K562 (cell line): ENCODE data around the gene SH3GLB2. TPM values are rescaled to one million over a fixed set of nuclear protein-coding genes. Genes with fewer than 3 reads are reported as not detected.

Experiments
- CBX5 ChIP-seq: IDR thresholded peaks from 2 replicates; pipeline ENCODE4 v1.6.1; 2014; ENCODE audit warnings: low read depth, borderline replicate concordance
- CEBPG ChIP-seq, 3 experiments: fragments of 200-800 bp in 1 of 3; sonication (Bioruptor generic) in 1 of 3; sonication (generic) in 1 of 3; formaldehyde crosslinking in 1 of 3; IDR thresholded peaks in 2 of 3; conservative IDR thresholded peaks in 1 of 3; 2 replicates each; pipeline versions ENCODE4 v1.6.1 to v1.8.0; 2016 to 2022; ENCODE audit warnings: missing compliant biosample characterization in 2 of 3, missing genetic modification characterization in 2 of 3, mild to moderate bottlenecking in 1 of 3, missing genetic modification reagents in 1 of 3
- HINFP ChIP-seq: fragments of 450-650 bp; conservative IDR thresholded peaks from 2 replicates; pipeline ENCODE4 v1.6.1; 2016; ENCODE audit warnings: missing genetic modification characterization, low read depth, mild to moderate bottlenecking, control low read depth, missing compliant biosample characterization
- MAX ChIP-seq: sonication (generic); formaldehyde crosslinking; IDR thresholded peaks from 2 replicates; pipeline ENCODE4 v1.9.0; 2022; ENCODE audit warnings: mild to moderate bottlenecking, missing genetic modification reagents
- NCOR1 ChIP-seq: fragments of 450-650 bp; IDR thresholded peaks from 2 replicates; pipeline ENCODE4 v1.6.1; 2016; ENCODE audit warnings: mild to moderate bottlenecking, moderate library complexity
- PATZ1 ChIP-seq: fragments of 250-450 bp; sonication (Bioruptor Pico); IDR thresholded peaks from 2 replicates; pipeline ENCODE4 v1.5.0; 2020; ENCODE audit warnings: mild to moderate bottlenecking, borderline replicate concordance
- PYGO2 ChIP-seq: fragments of 450-650 bp; IDR thresholded peaks from 2 replicates; pipeline ENCODE4 v1.6.1; 2016; ENCODE audit warnings: mild to moderate bottlenecking, missing genetic modification characterization, moderate library complexity, missing compliant biosample characterization
- RBBP5 ChIP-seq: fragments of 200-600 bp; sonication (generic); IDR thresholded peaks from 2 replicates; pipeline ENCODE4 v1.6.1; 2012; ENCODE audit warnings: borderline replicate concordance, mild to moderate bottlenecking, low read length, control low read depth, inconsistent platforms; ENCODE audit not compliant: insufficient read depth, poor library complexity, severe bottlenecking
- RBM22 ChIP-seq: fragments of 200-400 bp; formaldehyde crosslinking; IDR thresholded peaks from 2 replicates; pipeline ENCODE4 v1.6.1; 2018; ENCODE audit warnings: low read length, low read depth; ENCODE audit not compliant: poor library complexity, severe bottlenecking
- SMAD3 ChIP-seq: fragments of 450-650 bp; formaldehyde crosslinking; conservative IDR thresholded peaks from 2 replicates; pipeline ENCODE4 v1.4.0; 2020; ENCODE audit warnings: mild to moderate bottlenecking
- SP2 ChIP-seq: IDR thresholded peaks from 2 replicates; pipeline ENCODE4 v1.6.1; 2011; ENCODE audit warnings: mild to moderate bottlenecking, low read depth, low read length, moderate library complexity; ENCODE audit not compliant: poor library complexity, severe bottlenecking; ENCODE audit errors: extremely low read depth
- ZFP36 ChIP-seq: fragments of 150-350 bp; IDR thresholded peaks from 2 replicates; pipeline ENCODE4 v1.6.1; 2018; ENCODE audit warnings: low read length, low read depth; ENCODE audit not compliant: partially characterized antibody
- ZKSCAN1 ChIP-seq: fragments of 150-350 bp; IDR thresholded peaks from 2 replicates; pipeline ENCODE4 v1.6.1; 2016; ENCODE audit warnings: low read depth, low read length
- ZNF263 ChIP-seq: sonication (generic); formaldehyde crosslinking; IDR thresholded peaks from 2 replicates; pipeline ENCODE4 v1.8.0; 2022; ENCODE audit warnings: mild to moderate bottlenecking, missing genetic modification reagents, borderline replicate concordance
- ZNF431 ChIP-seq: sonication (generic); formaldehyde crosslinking; IDR thresholded peaks from 2 replicates; pipeline ENCODE4 v1.8.0; 2022; ENCODE audit warnings: mild to moderate bottlenecking, missing genetic modification reagents
- ZNF511 ChIP-seq: sonication (generic); formaldehyde crosslinking; IDR thresholded peaks from 2 replicates; pipeline ENCODE4 v1.8.0; 2022; ENCODE audit warnings: mild to moderate bottlenecking, missing genetic modification reagents
- polyA plus RNA-seq, 8 experiments: library from polyadenylated mRNA; depleted of rRNA in 4 of 8; stranded (reverse) in 5 of 8; unstranded in 3 of 8; fragments of >200 nt; fragmentation: Nextera tagmentation in 2 of 8; fragmentation: Illumina TruSeq in 1 of 8; extraction: Ambion mirVana in 2 of 8; extraction: Trizol in 1 of 8; gene quantifications; 2 replicates each; pipeline versions ENCODE4 v1.2.1 to v1.2.3, GENCODE V29; 2011 to 2014; ENCODE audit warnings: inconsistent platforms in 1 of 8, missing spikeins in 1 of 8
- total RNA-seq, 7 experiments: library from RNA; depleted of rRNA in 6 of 7; stranded (reverse); fragments of >200 nt in 6 of 7; fragmentation: Illumina TruSeq in 2 of 7; extraction: Trizol in 2 of 7; gene quantifications; 2 replicates each; pipeline versions ENCODE4 v1.2.1 to v1.2.3, GENCODE V29; 2011 to 2021; ENCODE audit warnings: low replicate concordance in 1 of 7
- TF ChIP-seq, protein P1 (sequence below): sonication (generic); formaldehyde crosslinking; IDR thresholded peaks from 2 replicates; pipeline ENCODE4 v1.8.0; 2022; ENCODE audit warnings: mild to moderate bottlenecking, missing genetic modification reagents

The SH3GLB2 gene
- total and polyA plus RNA-seq, 9 of the 15 experiments (the other 6 are each of a cell fraction or from before 2014, with no cell fraction given), result 0.20 to 118 (median 58.8) TPM

DNA sequence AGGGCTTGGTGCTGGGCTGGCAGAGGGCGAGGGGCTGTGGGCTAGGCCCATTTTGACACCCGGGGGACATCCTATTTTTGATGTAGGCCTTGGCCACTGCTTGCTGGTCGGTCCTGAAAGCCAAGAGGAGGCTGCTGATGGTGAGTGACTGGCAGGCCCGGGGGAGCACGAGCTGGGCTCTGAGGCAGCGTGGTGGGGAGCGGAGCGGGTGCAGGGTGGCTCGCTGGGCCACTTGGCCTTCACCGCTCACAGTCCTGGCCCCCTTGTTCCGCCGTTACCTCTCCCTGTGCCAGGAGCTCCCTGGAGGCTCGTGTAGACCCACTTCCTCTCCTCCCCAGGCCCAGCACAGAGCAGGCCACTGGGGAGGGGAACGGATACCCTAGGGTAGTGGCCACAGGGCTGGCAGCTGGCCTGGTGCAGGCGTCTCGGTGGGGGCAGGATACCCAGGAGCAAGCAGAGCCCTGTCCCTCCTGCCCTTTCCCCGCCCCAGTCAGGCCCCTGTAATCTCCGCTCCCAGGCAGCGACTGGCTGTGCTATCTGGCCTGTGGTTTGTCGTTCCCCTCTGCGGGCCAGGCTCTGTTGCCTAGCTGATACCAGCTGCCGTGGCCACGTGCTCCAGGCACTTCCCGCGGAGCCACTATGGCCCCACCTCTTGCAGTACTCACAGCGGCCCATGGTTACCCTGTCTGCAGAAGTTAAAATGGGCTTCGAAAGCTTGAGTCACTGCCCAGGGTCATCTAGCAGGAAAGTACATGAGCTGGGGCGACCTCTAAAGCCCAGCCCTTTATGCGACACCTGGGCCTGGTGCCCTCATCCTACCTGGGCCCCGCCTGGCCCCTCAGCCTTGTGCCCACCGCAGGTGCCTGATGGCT is 41.1 kb upstream of the SH3GLB2 start (continued):
- TF ChIP-seq PATZ1 (CRISPR knock-in tag), result no peak
- TF ChIP-seq ZFP36, result no peak
- TF ChIP-seq ZKSCAN1, result peak; percentile 86
- no peak; the same call in 1 of the 2 replicates for TF ChIP-seq ZNF263 (CRISPR knock-in tag)
- TF ChIP-seq ZNF431, result peak; percentile 65; the same call in 1 of the 2 replicates
- TF ChIP-seq, protein P1, sequence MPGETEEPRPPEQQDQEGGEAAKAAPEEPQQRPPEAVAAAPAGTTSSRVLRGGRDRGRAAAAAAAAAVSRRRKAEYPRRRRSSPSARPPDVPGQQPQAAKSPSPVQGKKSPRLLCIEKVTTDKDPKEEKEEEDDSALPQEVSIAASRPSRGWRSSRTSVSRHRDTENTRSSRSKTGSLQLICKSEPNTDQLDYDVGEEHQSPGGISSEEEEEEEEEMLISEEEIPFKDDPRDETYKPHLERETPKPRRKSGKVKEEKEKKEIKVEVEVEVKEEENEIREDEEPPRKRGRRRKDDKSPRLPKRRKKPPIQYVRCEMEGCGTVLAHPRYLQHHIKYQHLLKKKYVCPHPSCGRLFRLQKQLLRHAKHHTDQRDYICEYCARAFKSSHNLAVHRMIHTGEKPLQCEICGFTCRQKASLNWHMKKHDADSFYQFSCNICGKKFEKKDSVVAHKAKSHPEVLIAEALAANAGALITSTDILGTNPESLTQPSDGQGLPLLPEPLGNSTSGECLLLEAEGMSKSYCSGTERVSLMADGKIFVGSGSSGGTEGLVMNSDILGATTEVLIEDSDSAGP, result peak; percentile 52; the same call in 1 of the 2 replicates
- peak; percentile 53 for TF ChIP-seq RBBP5
- TF ChIP-seq CEBPG (CRISPR knock-in tag; IDR thresholded peaks at IDR 0.05), result peak; percentile 4; the same call in 1 of the 2 replicates
- no peak for TF ChIP-seq CEBPG (tag; conservative IDR thresholded peaks at IDR 0.05 in 1 of 2, IDR thresholded peaks at IDR 0.05 in 1 of 2)
- peak; percentile 69 for TF ChIP-seq PYGO2 (tag)
- peak; percentile 82 for TF ChIP-seq ZNF511 (CRISPR knock-in tag)
- TF ChIP-seq SMAD3 (CRISPR knock-in tag), result peak; percentile 91
- TF ChIP-seq MAX, result peak; percentile 100
- peak; percentile 10 for TF ChIP-seq SP2
- peak; percentile 99 for TF ChIP-seq NCOR1
- TF ChIP-seq RBM22, result peak; percentile 69
- peak; percentile 44; the same call in 1 of the 2 replicates for TF ChIP-seq CBX5
- no peak; the same call in 1 of the 2 replicates for TF ChIP-seq HINFP (tag)
